Loucy (cell line): Measurements from ENCODE around the gene PYGB.

Experiments used
- H2AFZ ChIP-seq: fragments of 200-600 bp; sonication (generic); 2 replicates; pipeline ENCODE4 v1.6.0; 2016; ENCODE audit warnings: antibody characterized with exemption, mild to moderate bottlenecking, low read length, moderate library complexity
- H3F3A ChIP-seq: fragments of 200-600 bp; 2 replicates; pipeline ENCODE4 v1.6.0; 2016; ENCODE audit warnings: antibody characterized with exemption, low read depth, mild to moderate bottlenecking
- H3K27me3 ChIP-seq: fragments of 200-600 bp; sonication (generic); 2 replicates; pipeline ENCODE4 v1.6.1; 2014; ENCODE audit warnings: low read length, mild to moderate bottlenecking; ENCODE audit not compliant: insufficient read depth, poor library complexity, severe bottlenecking
- H3K36me3 ChIP-seq: fragments of 200-600 bp; sonication (generic); 2 replicates; pipeline ENCODE4 v1.6.1; 2016; ENCODE audit warnings: low read length; ENCODE audit not compliant: insufficient read depth
- H3K4me1 ChIP-seq: fragments of 200-600 bp; sonication (generic); 2 replicates; pipeline ENCODE4 v1.5.1; 2014; ENCODE audit warnings: low read length, mild to moderate bottlenecking; ENCODE audit not compliant: insufficient read depth, poor library complexity, severe bottlenecking
- H3K4me2 ChIP-seq: fragments of 200-600 bp; sonication (generic); 2 replicates; pipeline ENCODE4 v1.6.0; 2014; ENCODE audit warnings: antibody characterized with exemption, low read length, low read depth, mild to moderate bottlenecking; ENCODE audit not compliant: poor library complexity, severe bottlenecking
- H3K4me3 ChIP-seq: fragments of 200-600 bp; sonication (generic); 2 replicates; pipeline ENCODE4 v1.5.1; 2014; ENCODE audit warnings: low read length, mild to moderate bottlenecking, mixed read lengths; ENCODE audit not compliant: poor library complexity, severe bottlenecking
- H3K79me2 ChIP-seq: fragments of 200-600 bp; sonication (generic); 2 replicates; pipeline ENCODE4 v1.6.1; 2014; ENCODE audit warnings: low read length; ENCODE audit not compliant: insufficient read depth
- H3K9ac ChIP-seq: fragments of 200-600 bp; sonication (generic); 2 replicates; pipeline ENCODE4 v1.6.0; 2014; ENCODE audit warnings: mild to moderate bottlenecking, low read depth, low read length, moderate library complexity; ENCODE audit not compliant: poor library complexity, severe bottlenecking
- H3K9me2 ChIP-seq: fragments of 200-600 bp; sonication (generic); replicated peaks from 2 replicates; pipeline ENCODE4 v1.6.1; 2016; ENCODE audit warnings: low read depth, low read length, mixed read lengths
- H3K9me3 ChIP-seq: fragments of 200-600 bp; sonication (generic); 2 replicates; pipeline ENCODE4 v1.6.1; 2014; ENCODE audit warnings: mild to moderate bottlenecking, antibody characterized with exemption, low read length, low read depth; ENCODE audit not compliant: insufficient read depth
- H4K20me1 ChIP-seq: fragments of 200-600 bp; sonication (generic); 2 replicates; pipeline ENCODE4 v1.6.0; 2014; ENCODE audit warnings: antibody characterized with exemption, low read length, mild to moderate bottlenecking; ENCODE audit not compliant: insufficient read depth, poor library complexity, severe bottlenecking
- CTCF ChIP-seq: fragments of 200-600 bp; sonication (generic); conservative IDR thresholded peaks from 2 replicates; pipeline ENCODE4 v1.5.1; 2014; ENCODE audit warnings: mild to moderate bottlenecking, antibody characterized with exemption, low read length
- EZH2phosphoT487 ChIP-seq: fragments of 200-600 bp; IDR thresholded peaks from 2 replicates; pipeline ENCODE4 v1.6.1; 2018; ENCODE audit warnings: antibody characterized with exemption, mild to moderate bottlenecking, moderate library complexity, borderline replicate concordance

PYGB gene

GRCh38 chr20:25224941-25225340 lies 22.9 kb upstream of the PYGB start:
- no peaks in the 10 kb centered on the region for H3F3A ChIP-seq
- H3K9me3 ChIP-seq = no peaks in the 10 kb centered on the region
- peaks cover 4% of the 10 kb centered on the region; the same call in 1 of the 2 replicates for H3K36me3 ChIP-seq
- TF ChIP-seq EZH2phosphoT487 (no peak), CTCF (no peak)
- no peak overlapping the region for H3K9ac ChIP-seq
- no peaks in the 10 kb centered on the region for H3K27me3 ChIP-seq
- no peaks in the 10 kb centered on the region for H3K4me1 ChIP-seq
- H2AFZ ChIP-seq = no peak overlapping the region
- H3K9me2 ChIP-seq = no peaks in the 10 kb centered on the region
- H3K79me2 ChIP-seq = no peaks in the 10 kb centered on the region
- H4K20me1 ChIP-seq = no peaks in the 10 kb centered on the region
- H3K4me3 ChIP-seq = no peak overlapping the region
- H3K4me2 ChIP-seq = no peak overlapping the region

- Histone ChIP-seq H3K4me3 (no peak overlapping the region), H3K9me2 (no peaks in the 10 kb centered on the region), H4K20me1 (no peaks in the 10 kb centered on the region), H3F3A (no peaks in the 10 kb centered on the region), H3K79me2 (no peaks in the 10 kb centered on the region), H2AFZ (no peak overlapping the region), H3K4me1 (no peaks in the 10 kb centered on the region), H3K36me3 (peaks cover 4% of the 10 kb centered on the region; the same call in 1 of the 2 replicates), H3K4me2 (no peak overlapping the region), H3K9ac (no peak overlapping the region), H3K9me3 (no peaks in the 10 kb centered on the region), H3K27me3 (no peaks in the 10 kb centered on the region)
- TF ChIP-seq CTCF = no peak
- no peak for TF ChIP-seq EZH2phosphoT487
Measured at GRCh38 chr20:25225642-25226432, 22.0 kb upstream of the PYGB start.

- Histone ChIP-seq H3K4me3 (no peak overlapping the region), H3K4me2 (no peak overlapping the region), H3K9ac (no peak overlapping the region), H3K9me3 (no peaks in the 10 kb centered on the region), H4K20me1 (no peaks in the 10 kb centered on the region), H3F3A (no peaks in the 10 kb centered on the region), H3K36me3 (peaks cover 4% of the 10 kb centered on the region; the same call in 1 of the 2 replicates), H3K4me1 (no peaks in the 10 kb centered on the region), H3K79me2 (no peaks in the 10 kb centered on the region), H3K27me3 (no peaks in the 10 kb centered on the region), H2AFZ (no peak overlapping the region), H3K9me2 (no peaks in the 10 kb centered on the region)
- TF ChIP-seq EZH2phosphoT487 (no peak), CTCF (no peak)
Measured at GRCh38 chr20:25226433-25227316, 21.2 kb upstream of the PYGB start.
